Measurements from ENCODE around the gene PIGS.
"Not testable (repeated sequence)": the region's sequence is repeated elsewhere in the genome, so short reads cannot be mapped to it uniquely, and the experiment has no call there.

PIGS gene

GRCh38 chr17:28528327-28529012, 42.9 kb downstream of the PIGS start:
- DNase-seq, result no peak

- no peak for DNase-seq
Observed at GRCh38 chr17:28527859-28528258, 43.5 kb downstream of the PIGS start.

GRCh38 chr17:28527181-28527681, 44.1 kb downstream of the PIGS start:
- DNase-seq, result no peak

- no peak for DNase-seq
Observed at GRCh38 chr17:28526381-28526780, 44.9 kb downstream of the PIGS start.

GRCh38 chr17:28524476-28525424, 46.6 kb downstream of the PIGS start:
- no peak for DNase-seq

GRCh38 chr17:28523876-28524275, 47.4 kb downstream of the PIGS start:
- no peak for DNase-seq

- no peak for DNase-seq
Observed at GRCh38 chr17:28523186-28523585, 48.1 kb downstream of the PIGS start.

- not testable (repeated sequence) for DNase-seq
Observed at GRCh38 chr17:28522281-28522680, 49.0 kb downstream of the PIGS start.

- DNase-seq, result no peak
Observed at GRCh38 chr17:28521311-28522085, 49.8 kb downstream of the PIGS start.

GRCh38 chr17:28520687-28521086, 50.6 kb downstream of the PIGS start:
- DNase-seq, result no peak

GRCh38 chr17:28519236-28519635, 52.1 kb downstream of the PIGS start:
- peak; percentile 94 for DNase-seq

- DNase-seq, result no peak
Observed at GRCh38 chr17:28518578-28518977, 52.7 kb downstream of the PIGS start.

- peak; percentile 38 for DNase-seq
Observed at GRCh38 chr17:28518132-28518531, 53.2 kb downstream of the PIGS start.

GRCh38 chr17:28515518-28515917, 55.8 kb downstream of the PIGS start:
- no peak for DNase-seq

GRCh38 chr17:28514561-28515002, 56.7 kb downstream of the PIGS start:
- DNase-seq, result no peak

GRCh38 chr17:28513476-28513875, 57.8 kb downstream of the PIGS start:
- no peak for DNase-seq

GRCh38 chr17:28511858-28512461, 59.4 kb downstream of the PIGS start:
- DNase-seq, result no peak

- DNase-seq, result peak; percentile 18
Observed at GRCh38 chr17:28509789-28510188, 61.5 kb downstream of the PIGS start.

- DNase-seq, result no peak
Observed at GRCh38 chr17:28508211-28508724, 63.1 kb downstream of the PIGS start.

- DNase-seq, result no peak
Observed at GRCh38 chr17:28507567-28508203, 63.6 kb downstream of the PIGS start.

GRCh38 chr17:28506763-28507487, 64.4 kb downstream of the PIGS start:
- DNase-seq, result no peak

Data from GDM1 (cell line).